Myocyte (in vitro differentiated cells): ENCODE results near the gene C17orf107. TPM values are rescaled to one million over a fixed set of nuclear protein-coding genes. Genes with fewer than 3 reads are reported as not detected.
A peak's percentile ranks its signal among the peaks of the same experiment; 100 is the strongest.
"Not testable (repeated sequence)": the region's sequence is repeated elsewhere in the genome, so short reads cannot be mapped to it uniquely, and the experiment has no call there.

Source experiments
- DNase-seq: peaks from one replicate; pipeline ENCODE4 v3.0.0-alpha.2; 2012; ENCODE audit warnings: low read depth
- total RNA-seq: library from RNA; depleted of rRNA; stranded (reverse); fragments of >200 nt; gene quantifications from 2 replicates; pipeline ENCODE4 v1.2.3, GENCODE V29; 2014

C17orf107 gene
- total RNA-seq, 1 donor from 2014 or later = 0.94 TPM

DNA sequence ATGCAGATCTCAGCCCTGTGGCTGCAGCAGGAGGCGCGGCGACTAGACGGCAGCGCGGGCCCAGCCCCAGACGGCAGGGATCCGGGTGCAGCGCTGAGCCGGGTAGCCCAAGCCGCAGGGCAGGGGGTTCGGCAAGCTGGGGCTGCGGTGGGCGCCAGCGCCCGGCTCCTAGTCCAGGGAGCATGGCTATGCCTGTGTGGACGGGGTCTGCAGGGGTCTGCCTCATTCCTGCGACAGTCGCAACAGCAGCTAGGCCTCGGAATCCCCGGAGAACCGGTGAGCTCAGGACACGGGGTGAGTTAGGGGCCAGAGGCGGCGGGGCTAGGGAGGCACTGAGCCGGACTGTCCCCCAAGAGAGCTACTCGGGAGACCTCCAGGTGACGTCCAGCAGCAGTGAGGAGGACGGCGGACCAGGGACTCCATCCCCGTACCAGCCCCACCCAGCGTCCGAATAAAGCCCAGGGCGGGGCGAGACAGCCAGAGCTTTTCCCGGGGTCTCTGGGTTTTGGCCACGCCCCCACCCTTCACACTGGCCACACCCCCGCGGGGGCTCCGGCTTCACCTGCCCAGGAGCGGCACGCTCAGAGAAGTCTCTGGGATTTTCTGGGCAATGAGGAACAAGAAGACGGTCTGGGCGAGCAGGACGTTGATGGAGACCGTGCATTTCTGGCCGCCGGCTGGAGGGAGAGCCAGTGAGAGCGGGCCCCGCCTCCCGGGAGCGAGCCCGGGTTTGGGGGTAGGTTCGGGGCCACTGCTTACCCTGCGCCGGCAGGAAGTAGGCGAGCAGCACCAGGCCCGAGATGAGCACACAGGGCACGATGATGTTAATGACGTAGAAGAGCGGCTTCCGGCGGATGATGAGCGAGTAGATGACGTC lies 1.1 kb downstream of the C17orf107 start:
- DNase-seq = no peak

DNA sequence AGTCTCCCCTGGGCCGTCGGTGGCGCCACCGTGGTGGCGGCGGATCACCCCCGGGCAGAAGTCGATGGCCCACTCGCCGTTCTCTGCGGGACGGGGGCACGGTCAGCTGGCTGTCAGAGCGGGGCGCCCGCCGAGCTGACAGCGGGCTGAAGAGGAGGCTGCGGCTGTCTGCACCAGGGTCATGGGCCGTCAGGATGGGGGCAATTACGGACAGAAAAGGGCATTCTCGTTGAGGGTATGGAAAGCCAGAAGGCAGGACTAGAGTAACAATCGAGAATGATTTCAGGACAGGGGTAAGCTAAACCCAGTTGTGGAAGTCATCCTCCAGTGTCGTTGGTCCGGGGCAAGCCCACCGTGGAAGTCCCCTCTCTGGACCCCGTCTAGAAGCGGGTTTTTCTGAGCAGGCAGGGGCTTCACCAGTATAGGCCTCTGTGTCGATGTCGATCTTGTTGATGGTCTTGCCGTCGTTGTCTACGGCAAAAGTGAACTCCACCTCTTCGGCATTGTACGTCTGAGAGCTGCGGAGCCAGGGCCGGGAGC lies 1.8 kb downstream of the C17orf107 start:
- DNase-seq = no peak

DNA sequence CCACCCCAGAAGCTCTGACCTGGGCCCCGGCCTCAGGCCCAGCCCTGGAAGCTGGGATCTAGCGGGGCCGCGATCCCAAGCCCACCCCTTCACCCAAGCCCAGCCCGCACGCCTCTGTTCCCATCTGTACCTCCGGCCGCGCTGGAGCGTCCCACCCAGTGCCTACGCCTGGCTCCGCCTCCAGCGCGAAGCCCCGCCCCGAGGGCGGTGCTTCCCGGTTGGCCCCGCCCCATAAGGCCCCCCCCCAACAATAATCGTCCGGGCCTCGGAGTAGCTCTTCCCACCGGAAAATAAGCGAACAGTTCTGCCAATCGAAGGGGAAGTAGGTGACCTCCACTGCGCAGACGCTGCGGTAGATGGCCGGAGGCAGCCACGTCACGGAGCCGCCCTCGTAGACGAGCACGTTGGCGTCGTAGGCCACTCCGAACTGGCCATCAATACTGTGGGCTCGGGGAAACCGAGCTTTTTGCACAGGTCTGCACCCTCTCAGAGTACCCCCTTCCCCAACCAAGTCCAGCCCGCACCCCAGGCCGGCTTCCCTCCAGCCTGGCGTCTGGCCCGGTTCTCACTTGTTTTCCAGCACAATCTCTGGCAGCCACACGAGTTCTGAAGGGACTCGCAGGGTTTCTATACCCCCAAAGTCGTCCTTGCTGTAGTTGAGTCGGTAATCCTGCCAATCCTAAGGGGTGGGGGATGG lies 2.5 kb downstream of the C17orf107 start:
- DNase-seq = no peak

DNA sequence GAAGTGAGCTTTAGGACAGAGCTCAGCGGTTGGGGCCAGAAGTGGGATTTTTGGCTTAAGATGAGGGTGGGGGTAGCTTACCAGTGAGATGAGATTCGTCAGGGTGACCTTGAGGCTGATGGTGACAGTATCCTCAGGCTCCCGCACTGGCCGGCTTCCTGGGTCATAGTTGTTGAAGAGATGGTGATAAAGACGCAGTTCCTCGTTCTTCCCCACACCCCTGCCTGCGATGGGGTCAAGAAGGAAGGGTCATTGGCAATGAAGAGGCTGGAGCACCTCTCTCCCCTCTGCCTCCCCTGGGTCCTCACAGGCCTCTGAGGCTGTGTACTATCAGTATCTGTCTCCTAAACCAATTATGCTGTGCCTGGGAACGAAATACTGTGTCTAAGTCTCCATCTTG lies 3.2 kb downstream of the C17orf107 start:
- DNase-seq = no peak

DNA sequence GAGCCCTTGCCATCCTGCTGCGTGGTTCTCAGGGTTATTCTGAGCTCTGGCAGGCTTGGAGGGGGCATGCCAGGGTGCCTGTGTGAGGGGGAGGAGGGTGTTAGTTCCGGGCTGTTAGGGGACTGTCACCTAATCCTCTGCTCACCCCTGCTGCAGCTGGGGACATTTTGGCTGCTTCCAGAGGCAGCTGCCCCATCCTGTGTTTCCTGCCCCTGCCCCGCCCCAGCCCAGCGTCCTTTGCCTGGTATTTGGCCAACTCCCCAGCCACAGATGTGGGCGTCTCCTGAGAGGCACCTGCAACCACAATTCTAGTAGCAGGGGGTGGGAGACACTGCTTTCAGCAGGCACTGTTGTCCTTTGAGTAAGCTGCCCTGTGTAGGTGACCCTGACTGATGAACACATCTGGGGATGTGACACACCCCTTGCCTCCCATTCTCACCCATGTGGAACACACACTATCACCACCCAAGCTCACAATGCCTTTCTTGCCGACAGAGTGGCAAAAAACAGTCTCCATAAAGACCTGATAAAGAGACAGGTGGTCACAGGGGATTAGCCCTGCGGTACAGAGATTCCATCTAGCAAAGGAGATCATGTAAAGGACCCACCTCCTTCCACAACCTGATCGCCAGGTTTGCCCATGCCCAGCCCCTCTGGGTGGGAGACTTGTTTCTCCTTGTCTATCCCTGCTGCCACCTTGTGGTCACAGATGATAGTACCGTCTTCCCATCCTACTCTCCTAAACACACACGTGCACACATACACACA lies 3.9 kb downstream of the C17orf107 start, which contains the start of gene CHRNE:
Gene CHRNE, minus strand, starts transcription at position 48 of the 768 bp plus-strand sequence. Its CDS starts 35 bp downstream, at position 13.
- peak; percentile 67 for DNase-seq

DNA sequence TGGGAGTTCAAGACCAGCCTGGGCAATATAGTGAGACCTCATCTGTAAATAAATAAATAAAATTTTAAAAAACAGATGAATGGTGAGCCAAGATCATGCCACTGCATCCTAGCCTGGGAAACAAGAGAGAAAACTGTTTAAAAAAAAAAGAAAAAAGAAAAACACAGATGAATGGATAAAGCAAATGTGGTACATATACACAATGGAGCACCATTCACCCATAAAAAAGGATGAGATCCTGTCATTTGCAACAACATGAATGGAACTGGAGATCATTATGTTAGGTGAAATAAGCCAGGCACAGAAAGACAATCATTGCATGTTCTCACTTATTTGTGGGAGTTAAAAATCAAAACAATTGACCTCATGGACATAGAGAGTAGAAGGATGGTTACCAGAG lies 7.3 kb downstream of the C17orf107 start:
- DNase-seq = not testable (repeated sequence)

DNA sequence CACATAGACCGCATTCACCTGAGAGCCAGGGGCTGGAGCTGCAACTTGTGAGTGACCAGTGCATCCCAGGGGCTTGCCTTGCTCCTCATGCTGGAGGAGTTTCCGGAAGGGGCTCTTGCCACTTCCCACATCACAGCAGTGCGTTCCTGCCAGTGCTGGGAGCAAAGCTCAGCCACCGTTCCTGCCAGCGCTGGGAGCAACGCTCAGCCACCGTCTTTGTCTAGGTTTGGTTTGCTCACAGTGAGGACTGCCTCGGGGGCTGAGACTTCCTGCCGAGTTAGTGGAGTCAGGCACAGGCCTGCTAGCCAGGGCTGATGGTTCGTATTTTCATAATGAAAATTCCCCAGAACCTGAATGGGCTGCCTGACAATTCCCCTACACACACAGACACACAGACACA lies 9.0 kb downstream of the C17orf107 start:
- peak; percentile 20 for DNase-seq

DNA sequence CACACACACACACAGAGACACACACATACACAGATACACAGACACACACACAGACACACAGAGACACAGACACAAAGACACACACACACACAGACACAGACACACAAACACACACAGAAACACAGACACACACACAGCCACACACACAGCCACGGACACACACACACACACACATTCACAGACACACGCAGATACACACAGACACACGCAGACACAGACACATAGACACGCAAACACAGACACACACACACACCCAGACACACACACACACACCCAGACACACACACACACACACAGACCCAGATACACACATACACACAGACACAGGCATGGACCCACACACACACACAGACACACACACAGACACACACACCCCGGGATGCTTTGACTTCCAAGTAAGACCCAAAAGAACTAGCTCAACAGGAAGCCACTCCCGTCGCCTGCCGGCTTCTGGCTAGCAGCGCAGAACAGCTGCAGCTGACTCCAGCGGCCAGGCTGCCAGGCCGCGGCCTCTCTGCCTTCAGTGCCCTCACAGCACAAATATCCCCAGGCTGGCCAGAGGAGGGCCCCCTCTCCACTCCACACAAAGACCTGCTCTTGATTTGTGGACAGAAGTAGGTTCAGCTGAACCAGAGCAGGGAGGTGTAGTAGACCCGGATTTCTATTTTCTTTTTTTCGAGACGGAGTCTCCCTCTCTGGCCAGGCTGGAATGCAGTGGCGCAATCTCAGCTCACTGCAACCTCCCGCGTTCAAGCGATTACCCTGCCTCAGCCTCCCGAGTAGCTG lies 9.6 kb downstream of the C17orf107 start:
- DNase-seq = peak; percentile 98

DNA sequence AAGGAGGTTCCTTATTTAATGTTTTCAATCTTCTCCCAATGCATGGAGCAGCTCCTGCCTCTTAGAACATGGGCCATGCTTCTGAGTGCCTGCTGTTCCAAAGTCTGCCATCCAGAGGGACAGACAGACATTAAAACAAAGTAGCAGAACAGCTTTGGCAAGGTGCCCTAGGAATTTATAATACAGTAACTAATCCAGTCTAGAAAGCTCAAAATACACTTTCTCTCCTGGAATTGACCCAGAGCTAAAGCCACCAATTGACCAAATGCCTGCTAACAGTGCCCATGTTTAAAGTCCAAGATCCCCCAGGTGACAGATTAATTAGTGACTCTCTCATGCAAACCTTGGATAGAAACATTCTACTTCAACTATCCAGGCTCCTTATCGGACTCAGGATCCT lies 14.7 kb downstream of the C17orf107 start:
- peak; percentile 49 for DNase-seq

DNA sequence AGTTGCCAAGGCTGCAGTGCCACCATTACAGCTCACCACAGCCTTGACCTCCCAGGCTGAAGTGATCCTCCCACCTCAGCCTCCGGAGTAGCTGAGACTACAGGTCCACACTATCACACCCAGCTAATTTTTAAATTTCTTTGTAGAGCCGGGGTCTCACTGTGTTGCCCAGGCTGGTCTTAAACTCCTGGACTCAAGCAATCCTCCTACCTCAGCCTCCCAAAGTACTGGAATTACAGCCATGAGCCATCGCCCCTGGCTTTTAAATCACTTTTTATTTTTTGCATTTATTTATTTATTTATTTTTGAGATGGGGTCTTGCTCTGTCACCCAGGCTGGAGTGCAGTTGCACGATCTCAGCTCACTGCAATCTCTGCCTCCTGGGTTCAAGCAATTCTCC lies 15.2 kb downstream of the C17orf107 start:
- not testable (repeated sequence) for DNase-seq

DNA sequence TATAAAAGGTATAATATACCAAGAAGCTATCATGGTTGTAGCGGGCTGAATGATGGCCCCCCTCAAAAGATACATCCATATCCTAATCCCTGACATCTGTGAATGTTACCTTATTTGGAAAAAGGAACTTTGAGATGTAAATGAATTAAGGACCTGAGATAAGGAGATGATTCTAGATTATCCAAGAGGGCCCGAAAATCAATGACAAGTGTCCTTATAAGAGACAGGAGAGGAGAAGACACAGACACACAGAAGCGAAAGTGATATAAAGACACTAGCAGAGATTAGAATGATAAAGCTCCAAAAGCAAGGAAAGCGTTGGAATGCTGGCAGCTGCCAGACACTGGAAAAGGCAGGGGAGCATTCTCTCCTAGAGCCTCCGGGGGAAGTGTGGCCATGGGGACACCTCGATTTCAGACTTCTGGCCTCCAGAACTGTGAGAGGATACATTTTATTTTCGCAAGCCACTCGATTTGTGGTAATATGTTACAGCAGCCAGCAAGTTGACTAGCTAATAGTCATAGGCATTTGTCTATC lies 20.2 kb downstream of the C17orf107 start:
- no peak for DNase-seq

DNA sequence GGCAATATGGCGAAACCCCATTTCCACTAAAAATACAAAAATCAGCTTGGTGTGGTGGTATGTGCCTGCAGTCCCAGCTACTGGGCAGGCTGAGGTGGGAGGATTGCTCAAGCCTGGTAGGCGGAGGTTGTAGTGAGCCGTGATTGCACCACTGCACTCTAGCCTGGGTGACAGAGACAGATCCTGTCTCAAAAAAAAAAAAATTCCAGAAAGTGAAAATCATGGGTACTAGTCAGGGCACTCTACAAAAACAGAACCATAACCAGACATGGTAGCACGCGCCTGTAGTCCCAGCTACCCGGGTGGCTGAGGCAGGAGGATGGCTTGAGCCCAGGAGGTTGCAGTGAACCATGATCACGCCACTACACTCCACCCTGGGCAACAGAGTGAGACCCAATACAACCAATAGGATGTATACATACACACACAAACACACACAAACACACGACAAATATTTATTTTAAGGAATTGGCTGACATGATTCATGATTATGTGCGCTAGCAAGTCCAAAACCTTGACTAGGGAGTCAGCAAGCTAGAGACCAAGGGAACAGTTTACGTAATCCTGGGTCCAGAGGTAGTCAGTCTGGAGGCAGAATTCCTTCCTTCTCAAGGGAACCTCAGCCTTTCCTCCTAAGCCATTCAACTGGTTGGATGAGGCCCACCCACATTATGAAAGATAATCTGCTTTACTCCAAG lies 21.2 kb downstream of the C17orf107 start:
- DNase-seq = no peak

DNA sequence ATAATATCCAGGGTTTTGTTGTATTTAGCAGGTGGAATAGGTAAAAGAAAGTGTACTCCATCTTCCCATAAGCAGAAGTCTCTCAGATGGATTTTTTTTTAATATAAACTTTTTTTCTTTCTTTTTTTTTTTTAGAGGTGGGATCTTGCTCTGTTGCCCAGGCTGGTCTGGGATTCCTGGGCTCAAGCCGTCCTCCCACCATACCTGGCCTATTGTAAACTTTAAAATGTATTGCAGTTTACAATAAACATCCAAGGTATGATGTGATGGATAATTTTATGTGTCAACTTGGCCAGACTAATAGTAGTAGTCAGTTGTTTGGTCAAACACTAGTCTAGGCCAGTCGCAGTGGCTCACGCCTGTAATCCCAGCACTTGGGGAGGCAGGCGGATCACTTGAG lies 22.0 kb downstream of the C17orf107 start:
- DNase-seq = no peak

DNA sequence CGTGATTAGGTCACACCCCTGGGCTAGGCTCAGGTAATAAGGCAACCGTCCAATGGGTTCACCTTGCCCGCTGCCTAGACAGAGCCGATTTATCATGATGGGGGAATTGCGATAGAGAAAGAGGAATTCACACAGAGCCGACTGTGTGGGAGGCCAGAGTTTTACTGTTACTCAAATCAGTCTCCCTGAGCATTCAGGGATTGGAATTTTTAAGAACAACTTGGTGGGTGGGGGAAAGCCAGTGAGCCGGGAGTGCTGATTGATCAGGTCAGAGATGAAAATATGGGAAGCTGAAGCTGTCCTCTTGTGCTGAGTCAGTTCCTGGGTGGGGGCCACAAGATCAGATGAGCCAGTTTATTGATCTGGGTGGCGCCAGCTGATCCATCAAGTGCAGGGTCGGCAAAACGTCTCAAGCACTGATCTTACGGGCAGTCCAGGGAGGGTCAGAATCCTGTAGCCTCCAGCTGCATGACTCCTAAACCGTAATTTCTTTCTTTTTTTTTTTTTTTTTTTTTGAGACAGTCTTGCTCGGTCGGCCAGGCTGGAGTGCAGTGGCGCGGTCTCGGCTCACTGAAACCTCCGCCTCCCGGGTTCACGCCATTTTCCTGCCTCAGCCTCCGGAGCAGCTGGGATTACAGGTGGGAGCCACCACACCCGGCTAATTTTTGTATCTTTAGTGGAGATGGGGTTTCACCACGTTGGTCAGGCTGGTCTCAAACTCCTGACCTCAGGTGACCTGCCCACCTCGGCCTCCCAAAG lies 27.4 kb downstream of the C17orf107 start:
- not testable (repeated sequence) for DNase-seq

DNA sequence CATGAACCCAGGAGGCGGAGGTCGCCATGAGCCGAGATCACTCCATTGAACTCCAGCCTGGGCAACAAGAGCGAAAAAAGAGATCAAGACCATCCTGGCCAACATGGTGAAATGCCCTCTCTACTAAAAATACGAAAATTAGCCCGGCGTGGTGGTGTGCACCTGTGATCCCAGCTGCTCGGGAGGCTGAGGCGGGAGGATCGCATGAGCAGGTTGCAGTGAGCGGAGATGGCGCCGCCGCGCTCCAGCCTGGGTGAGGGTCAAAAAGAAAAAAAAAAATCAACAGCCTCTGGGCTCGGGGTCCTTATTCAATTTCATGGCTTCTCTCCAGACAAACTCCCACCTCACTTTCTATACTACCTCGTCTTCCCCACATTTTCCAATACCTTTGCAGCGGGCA lies 29.5 kb downstream of the C17orf107 start:
- DNase-seq = no peak

DNA sequence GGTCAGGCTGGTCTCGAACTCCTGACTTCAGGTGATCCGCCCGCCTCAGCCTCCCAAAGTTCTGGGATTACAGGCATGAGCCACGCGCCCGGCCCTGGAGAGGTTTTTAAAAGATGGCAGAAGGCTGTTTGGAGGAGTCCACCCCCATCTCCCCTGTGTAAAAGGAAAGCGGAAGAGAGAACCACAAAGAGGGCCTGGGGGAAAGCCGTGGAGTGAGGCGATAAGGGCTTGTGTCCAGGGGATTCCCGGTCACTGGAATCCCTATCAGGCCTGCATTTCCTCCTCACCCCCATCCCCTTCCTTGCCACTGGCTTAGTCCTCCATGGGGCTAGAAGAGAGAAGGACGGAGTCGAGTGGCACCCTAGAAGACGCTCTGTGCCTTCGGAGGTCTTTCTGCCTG lies 32.6 kb downstream of the C17orf107 start, which contains the start of gene GP1BA:
Gene GP1BA, plus strand, starts transcription at position 315 of the 400 bp plus-strand sequence. CDS start 328 bp downstream, outside the sequence.
- no peak for DNase-seq

DNA sequence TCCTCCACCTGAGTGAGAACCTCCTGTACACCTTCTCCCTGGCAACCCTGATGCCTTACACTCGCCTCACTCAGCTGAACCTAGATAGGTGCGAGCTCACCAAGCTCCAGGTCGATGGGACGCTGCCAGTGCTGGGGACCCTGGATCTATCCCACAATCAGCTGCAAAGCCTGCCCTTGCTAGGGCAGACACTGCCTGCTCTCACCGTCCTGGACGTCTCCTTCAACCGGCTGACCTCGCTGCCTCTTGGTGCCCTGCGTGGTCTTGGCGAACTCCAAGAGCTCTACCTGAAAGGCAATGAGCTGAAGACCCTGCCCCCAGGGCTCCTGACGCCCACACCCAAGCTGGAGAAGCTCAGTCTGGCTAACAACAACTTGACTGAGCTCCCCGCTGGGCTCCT lies 33.4 kb downstream of the C17orf107 start:
- no peak for DNase-seq

DNA sequence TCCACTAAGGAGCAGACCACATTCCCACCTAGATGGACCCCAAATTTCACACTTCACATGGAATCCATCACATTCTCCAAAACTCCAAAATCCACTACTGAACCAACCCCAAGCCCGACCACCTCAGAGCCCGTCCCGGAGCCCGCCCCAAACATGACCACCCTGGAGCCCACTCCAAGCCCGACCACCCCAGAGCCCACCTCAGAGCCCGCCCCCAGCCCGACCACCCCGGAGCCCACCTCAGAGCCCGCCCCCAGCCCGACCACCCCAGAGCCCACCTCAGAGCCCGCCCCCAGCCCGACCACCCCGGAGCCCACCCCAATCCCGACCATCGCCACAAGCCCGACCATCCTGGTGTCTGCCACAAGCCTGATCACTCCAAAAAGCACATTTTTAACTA lies 34.3 kb downstream of the C17orf107 start:
- DNase-seq = no peak
